D721Med (cell line): Measurements from ENCODE around the gene DDX52.

ENCODE experiments used
- DNase-seq: peaks from one replicate; pipeline ENCODE4 v3.0.0; 2011; ENCODE audit warnings: low spot score; ENCODE audit not compliant: insufficient read length
- FAIRE-seq: peaks from 2 replicates; lab custom pipeline; 2011; peaks lifted over from hg19 to GRCh38; lab: Jason Lieb, UNC
- CTCF ChIP-seq: IDR thresholded peaks from 2 replicates; pipeline ENCODE4 v1.5.1; 2012; ENCODE audit warnings: mild to moderate bottlenecking, control low read depth; ENCODE audit not compliant: insufficient read depth; ENCODE audit errors: missing control alignments

Gene DDX52

GRCh38 chr17:37567538-37567937 is 75.7 kb downstream of the DDX52 start:
- no peak for DNase-seq
- no peak for FAIRE-seq
- no peak for TF ChIP-seq CTCF

GRCh38 chr17:37567137-37567536 is 76.1 kb downstream of the DDX52 start:
- TF ChIP-seq CTCF: no peak
- DNase-seq: no peak
- no peak for FAIRE-seq

GRCh38 chr17:37564252-37564651 is 79.0 kb downstream of the DDX52 start:
- no peak for TF ChIP-seq CTCF
- FAIRE-seq (no peak), DNase-seq (no peak)

GRCh38 chr17:37562016-37562745 is 81.1 kb downstream of the DDX52 start:
- no peak for FAIRE-seq
- no peak for DNase-seq
- no peak for TF ChIP-seq CTCF
